GM18868 (cell line): Measurements from ENCODE around the gene FHL1.
A peak's percentile ranks its signal among the peaks of the same experiment; 100 is the strongest.

Source experiments
- ATAC-seq: cut with Tn5 transposase; IDR thresholded peaks from one replicate; pipeline ENCODE4 v1.9.1; 2021; ENCODE audit warnings: mild to moderate bottlenecking, moderate library complexity; ENCODE audit not compliant: unreplicated experiment

The FHL1 gene

DNA sequence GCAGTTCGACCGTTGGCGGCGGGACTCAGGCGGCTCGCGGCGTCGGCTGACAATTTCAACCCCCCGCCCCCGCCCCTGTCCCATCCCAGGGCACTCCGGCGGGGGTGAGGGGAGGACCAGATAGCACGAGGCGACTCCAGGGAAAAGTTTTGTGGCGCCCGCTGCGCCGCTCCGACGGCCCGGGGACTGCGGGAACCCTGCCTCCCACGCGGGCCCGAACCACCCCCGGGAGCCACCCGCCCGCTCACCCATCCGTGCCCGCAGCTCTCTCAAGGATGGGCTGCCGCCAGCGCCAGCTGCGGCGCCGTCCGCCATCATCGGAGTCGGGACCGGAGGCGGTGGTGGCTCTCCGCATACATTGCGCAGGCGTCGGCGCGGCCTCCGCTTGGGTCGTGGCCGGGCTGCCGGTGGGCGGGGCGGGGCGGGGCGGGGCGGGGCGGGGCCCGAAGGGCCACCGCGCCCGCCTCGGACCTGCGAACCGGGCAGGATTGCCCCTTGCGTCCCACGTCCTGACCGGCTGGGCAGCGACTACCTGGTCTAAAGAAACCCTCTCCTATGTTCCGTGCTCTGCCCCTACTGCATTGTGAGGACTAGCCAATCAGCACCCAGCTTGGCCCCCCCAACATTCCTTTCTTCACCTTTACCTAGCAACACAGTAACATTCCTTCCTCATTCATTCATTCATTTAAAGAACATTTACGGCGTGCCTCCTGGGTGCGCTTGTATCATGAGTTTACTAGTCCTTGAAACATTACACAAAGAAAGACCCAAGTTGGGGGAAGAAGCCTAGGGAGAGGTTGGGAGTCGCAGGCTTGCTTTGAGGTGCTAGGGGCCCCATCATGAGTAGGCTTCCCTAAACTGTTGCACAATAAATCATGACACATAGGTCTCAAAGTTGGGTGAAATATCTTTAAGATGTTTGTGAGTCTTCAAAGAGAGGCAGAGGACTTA is 104.0 kb downstream of the FHL1 start, which contains the start of gene MAP7D3:
Gene MAP7D3, minus strand, starts transcription at position 360 of the 951 bp plus-strand sequence. Its CDS starts 42 bp downstream, at position 318.
- peak; percentile 90 for ATAC-seq

- ATAC-seq, result no peak
These were observed 108.2 kb downstream of the FHL1 start for GRCh38 chrX:136255541-136255940.

DNA sequence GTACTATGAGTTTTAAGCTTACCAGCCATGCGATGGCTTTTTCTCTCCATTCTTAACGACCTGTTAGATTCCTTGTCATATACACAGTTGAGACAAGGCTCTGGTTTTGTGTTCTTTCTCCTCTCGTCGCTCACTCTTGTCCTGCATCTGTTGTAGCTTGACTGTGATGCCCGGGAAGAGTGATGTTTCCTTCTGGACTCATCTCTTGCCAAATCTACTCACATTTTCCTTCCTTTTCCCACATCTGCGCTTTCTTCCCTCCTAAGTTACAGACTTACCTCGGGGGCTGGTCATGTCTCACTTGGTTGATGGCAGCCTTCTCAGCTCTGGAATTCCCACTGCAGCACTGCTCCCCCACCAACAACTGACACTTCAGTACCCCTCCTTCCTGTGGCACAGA is 108.7 kb downstream of the FHL1 start:
- no peak for ATAC-seq

GRCh38 chrX:136258951-136259350 is 111.6 kb downstream of the FHL1 start:
- ATAC-seq, result no peak

DNA sequence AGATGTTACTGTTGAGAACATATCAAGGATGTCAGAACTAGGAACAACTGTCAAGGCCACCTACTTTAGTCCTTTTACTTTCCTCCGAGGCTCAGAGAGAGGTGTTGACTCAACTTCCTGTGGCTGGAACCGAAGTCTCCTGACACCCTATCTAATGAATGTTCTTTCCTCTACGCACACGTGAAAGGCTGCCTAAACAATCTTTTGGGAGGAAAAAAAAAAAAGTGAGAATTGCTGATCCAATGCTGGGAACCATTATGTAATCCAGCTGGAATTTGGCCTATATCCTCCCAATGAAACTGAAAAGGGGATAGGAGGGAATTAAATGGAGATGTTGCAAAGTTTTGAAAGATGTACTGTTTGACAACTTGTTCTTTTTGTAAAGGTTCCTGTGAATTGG is 112.2 kb downstream of the FHL1 start:
- ATAC-seq, result no peak

GRCh38 chrX:136260776-136261175 is 113.4 kb downstream of the FHL1 start:
- ATAC-seq, result no peak
